H9 (cell line): Measurements from ENCODE around the gene TENM4. TPM values are rescaled to one million over a fixed set of nuclear protein-coding genes. Genes with fewer than 3 reads are reported as not detected.
A peak's percentile ranks its signal among the peaks of the same experiment; 100 is the strongest.

Experiments used
- DNase-seq: peaks from one replicate; pipeline ENCODE4 v3.0.0-alpha.2; 2017
- H2AFZ ChIP-seq: one replicate; pipeline ENCODE4 v1.6.1; 2013; ENCODE audit warnings: mild to moderate bottlenecking, low read length, control low read depth, moderate library complexity
- H2AK5ac ChIP-seq: 2 replicates; pipeline ENCODE4 v1.6.1; 2013; ENCODE audit warnings: low read length, control low read depth, mixed read lengths; ENCODE audit not compliant: insufficient read length
- H2BK120ac ChIP-seq: one replicate; pipeline ENCODE4 v1.6.1; 2013; ENCODE audit warnings: low read depth, mild to moderate bottlenecking, low read length, control low read depth, inconsistent platforms; ENCODE audit not compliant: poor library complexity, severe bottlenecking
- H2BK12ac ChIP-seq: 2 replicates; pipeline ENCODE4 v1.6.1; 2013; ENCODE audit warnings: low read length, control low read depth, mixed read lengths, low read depth; ENCODE audit not compliant: insufficient read length
- H2BK15ac ChIP-seq: 2 replicates; pipeline ENCODE4 v1.6.1; 2013; ENCODE audit warnings: low read depth, low read length, control low read depth
- H2BK20ac ChIP-seq: one replicate; pipeline ENCODE4 v1.6.1; 2013; ENCODE audit warnings: low read depth, mild to moderate bottlenecking, low read length, control low read depth, inconsistent platforms; ENCODE audit not compliant: poor library complexity, severe bottlenecking
- H2BK5ac ChIP-seq: 2 replicates; pipeline ENCODE4 v1.6.1; 2013; ENCODE audit warnings: low read length, control low read depth, mixed read lengths; ENCODE audit not compliant: insufficient read length
- H3K14ac ChIP-seq: 2 replicates; pipeline ENCODE4 v1.6.1; 2013; ENCODE audit warnings: low read length, control low read depth; ENCODE audit not compliant: insufficient read depth
- H3K18ac ChIP-seq: 2 replicates; pipeline ENCODE4 v1.6.1; 2013; ENCODE audit warnings: low read depth, mild to moderate bottlenecking, mixed read lengths, low read length, control low read depth; ENCODE audit not compliant: insufficient read length
- H3K23ac ChIP-seq: 2 replicates; pipeline ENCODE4 v1.6.1; 2013; ENCODE audit warnings: low read length, control low read depth, mixed read lengths, low read depth; ENCODE audit not compliant: insufficient read length
- H3K23me2 ChIP-seq: 2 replicates; pipeline ENCODE4 v1.6.1; 2013; ENCODE audit warnings: low read depth, mild to moderate bottlenecking, mixed read lengths, low read length, control low read depth; ENCODE audit not compliant: insufficient read length, poor library complexity, severe bottlenecking
- H3K27ac ChIP-seq: 2 replicates; pipeline ENCODE4 v1.5.1; 2013; ENCODE audit warnings: low read length, control low read depth, mixed read lengths, low read depth; ENCODE audit not compliant: insufficient read length
- H3K27me3 ChIP-seq: 2 replicates; pipeline ENCODE4 v1.6.1; 2013; ENCODE audit warnings: low read length, control low read depth, inconsistent platforms; ENCODE audit not compliant: insufficient read depth
- H3K4ac ChIP-seq: 2 replicates; pipeline ENCODE4 v1.6.1; 2013; ENCODE audit warnings: low read depth, mild to moderate bottlenecking, control low read depth, inconsistent platforms, low read length, moderate library complexity
- H3K4me1 ChIP-seq: 2 replicates; pipeline ENCODE4 v1.6.1; 2013; ENCODE audit warnings: low read length, control low read depth, inconsistent platforms; ENCODE audit not compliant: insufficient read depth
- H3K4me2 ChIP-seq: 2 replicates; pipeline ENCODE4 v1.6.1; 2013; ENCODE audit warnings: low read length, control low read depth, mixed read lengths; ENCODE audit not compliant: insufficient read length, insufficient read depth
- H3K56ac ChIP-seq: 2 replicates; pipeline ENCODE4 v1.6.1; 2013; ENCODE audit warnings: low read depth, mild to moderate bottlenecking, mixed read lengths, low read length, control low read depth; ENCODE audit not compliant: insufficient read length
- H3K79me1 ChIP-seq: 2 replicates; pipeline ENCODE4 v1.6.1; 2013; ENCODE audit warnings: low read depth, mild to moderate bottlenecking, moderate library complexity, low read length, control low read depth, inconsistent platforms; ENCODE audit not compliant: insufficient read depth, poor library complexity, severe bottlenecking
- H3K79me2 ChIP-seq: 2 replicates; pipeline ENCODE4 v1.6.1; 2013; ENCODE audit warnings: low read length, control low read depth, inconsistent platforms; ENCODE audit not compliant: insufficient read depth
- H3K9ac ChIP-seq: 2 replicates; pipeline ENCODE4 v1.6.1; 2013; ENCODE audit warnings: low read length, control low read depth, mixed read lengths; ENCODE audit not compliant: insufficient read length; ENCODE audit errors: extremely low read depth
- H3K9me3 ChIP-seq: one replicate; pipeline ENCODE4 v1.6.1; 2013; ENCODE audit warnings: low read depth, low read length, inconsistent platforms; ENCODE audit not compliant: control insufficient read depth
- H3T11ph ChIP-seq: one replicate; pipeline ENCODE4 v1.6.1; 2013; ENCODE audit warnings: mild to moderate bottlenecking, low read length, control low read depth, inconsistent platforms
- H4K20me1 ChIP-seq: one replicate; pipeline ENCODE4 v1.6.1; 2013; ENCODE audit not compliant: control insufficient read depth, insufficient read length, insufficient read depth
- H4K5ac ChIP-seq: 2 replicates; pipeline ENCODE4 v1.6.1; 2013; ENCODE audit warnings: low read depth, mild to moderate bottlenecking, mixed read lengths, low read length, control low read depth; ENCODE audit not compliant: insufficient read length
- H4K8ac ChIP-seq: replicated peaks from 2 replicates; pipeline ENCODE4 v1.6.1; 2013; ENCODE audit warnings: low read length, control low read depth, mixed read lengths, low read depth; ENCODE audit not compliant: insufficient read length
- H4K91ac ChIP-seq: 2 replicates; pipeline ENCODE4 v1.6.1; 2013; ENCODE audit warnings: low read depth, mild to moderate bottlenecking, moderate library complexity, mixed read lengths, low read length, control low read depth; ENCODE audit not compliant: insufficient read length
- H3K27ac Mint-ChIP-seq, 3 experiments: 2 replicates in 2 of 3; 3 replicates in 1 of 3; pipeline ENCODE4 v1.8.0; 2020 to 2021; ENCODE audit warnings: mixed read lengths in 3 of 3, mild to moderate bottlenecking in 1 of 3, moderate library complexity in 1 of 3
- H3K27me3 Mint-ChIP-seq: 2 replicates; pipeline ENCODE4 v1.8.0; 2021; ENCODE audit warnings: low read depth, mild to moderate bottlenecking, moderate library complexity, mixed read lengths
- H3K36me3 Mint-ChIP-seq, 3 experiments: 2 replicates in 2 of 3; 3 replicates in 1 of 3; pipeline ENCODE4 v1.8.0; 2020 to 2021; ENCODE audit warnings: low read depth in 3 of 3, mixed read lengths in 3 of 3; ENCODE audit not compliant: insufficient read depth in 1 of 3
- H3K4me1 Mint-ChIP-seq, 2 experiments: 2 replicates each; pipeline ENCODE4 v1.8.0; 2020; ENCODE audit warnings: mixed read lengths in 2 of 2
- H3K4me3 Mint-ChIP-seq, 2 experiments: 2 replicates in 1 of 2; 3 replicates in 1 of 2; pipeline ENCODE4 v1.8.0; 2020 to 2021; ENCODE audit warnings: mild to moderate bottlenecking in 2 of 2, mixed read lengths in 2 of 2, moderate library complexity in 1 of 2
- H3K9me3 Mint-ChIP-seq, 2 experiments: 2 replicates in 1 of 2; 3 replicates in 1 of 2; pipeline ENCODE4 v1.8.0; 2020; ENCODE audit warnings: mild to moderate bottlenecking in 2 of 2, mixed read lengths in 2 of 2, moderate library complexity in 1 of 2
- WGBS: extraction: QIAGEN DNeasy Blood & Tissue Kit; methylation state at CpG from one replicate; pipeline ENCODE4 v1.1.7; 2013; ENCODE audit warnings: missing lambda C conversion rate, low lambda C conversion rate, mixed read lengths; ENCODE audit not compliant: insufficient read length; ENCODE audit errors: extremely low coverage; 5-methylcytosine and 5-hydroxymethylcytosine counted together
- total RNA-seq: library from RNA; stranded (reverse); gene quantifications from 2 replicates; pipeline ENCODE4 v1.2.1, GENCODE V29; 2021
- TF ChIP-seq, protein P1 (sequence below): fragments of 200-600 bp; sonication (generic); conservative IDR thresholded peaks from 3 replicates; pipeline ENCODE4 v1.8.0; 2021; ENCODE audit warnings: antibody characterized with exemption, mild to moderate bottlenecking

Gene TENM4
- total RNA-seq, 1 experiment from 2014 or later, result 4.6 TPM

GRCh38 chr11:79352349-79352703, 88.5 kb downstream of the TENM4 start:
- no peaks in the 10 kb centered on the region for H3K79me2 ChIP-seq
- H3K9me3 Mint-ChIP-seq, result no peaks in the 10 kb centered on the region
- DNase-seq, result no peak
- H3K18ac ChIP-seq, result no peak overlapping the region
- no peak overlapping the region for H3K4me2 ChIP-seq
- no peak overlapping the region for H3K56ac ChIP-seq
- H3K4me1 Mint-ChIP-seq, result no peaks in the 10 kb centered on the region
- no CpG with 5 or more reads among the region's 5 CpGs for WGBS
- no peak overlapping the region for H2AFZ ChIP-seq
- H2BK20ac ChIP-seq, result no peak overlapping the region
- H3K27me3 Mint-ChIP-seq, result no peaks in the 10 kb centered on the region; the same call in 1 of the 2 replicates
- H4K8ac ChIP-seq, result no peak overlapping the region
- no peak overlapping the region for H2BK12ac ChIP-seq
- no peaks in the 10 kb centered on the region for H3K36me3 Mint-ChIP-seq
- no peak overlapping the region for H2BK120ac ChIP-seq
- H3K27me3 ChIP-seq, result no peaks in the 10 kb centered on the region
- H3K9ac ChIP-seq, result no peak overlapping the region
- no peak overlapping the region for H3T11ph ChIP-seq
- H4K5ac ChIP-seq, result no peak overlapping the region
- no peaks in the 10 kb centered on the region for H3K4me1 ChIP-seq
- H3K27ac ChIP-seq, result no peak overlapping the region
- TF ChIP-seq, protein P1, sequence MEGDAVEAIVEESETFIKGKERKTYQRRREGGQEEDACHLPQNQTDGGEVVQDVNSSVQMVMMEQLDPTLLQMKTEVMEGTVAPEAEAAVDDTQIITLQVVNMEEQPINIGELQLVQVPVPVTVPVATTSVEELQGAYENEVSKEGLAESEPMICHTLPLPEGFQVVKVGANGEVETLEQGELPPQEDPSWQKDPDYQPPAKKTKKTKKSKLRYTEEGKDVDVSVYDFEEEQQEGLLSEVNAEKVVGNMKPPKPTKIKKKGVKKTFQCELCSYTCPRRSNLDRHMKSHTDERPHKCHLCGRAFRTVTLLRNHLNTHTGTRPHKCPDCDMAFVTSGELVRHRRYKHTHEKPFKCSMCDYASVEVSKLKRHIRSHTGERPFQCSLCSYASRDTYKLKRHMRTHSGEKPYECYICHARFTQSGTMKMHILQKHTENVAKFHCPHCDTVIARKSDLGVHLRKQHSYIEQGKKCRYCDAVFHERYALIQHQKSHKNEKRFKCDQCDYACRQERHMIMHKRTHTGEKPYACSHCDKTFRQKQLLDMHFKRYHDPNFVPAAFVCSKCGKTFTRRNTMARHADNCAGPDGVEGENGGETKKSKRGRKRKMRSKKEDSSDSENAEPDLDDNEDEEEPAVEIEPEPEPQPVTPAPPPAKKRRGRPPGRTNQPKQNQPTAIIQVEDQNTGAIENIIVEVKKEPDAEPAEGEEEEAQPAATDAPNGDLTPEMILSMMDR, result no peak
- no peak overlapping the region for H4K91ac ChIP-seq
- H3K9me3 ChIP-seq, result no peaks in the 10 kb centered on the region
- H3K23me2 ChIP-seq, result no peaks in the 10 kb centered on the region
- no peak overlapping the region for H2BK5ac ChIP-seq
- peak overlapping the region; percentile 28 for H3K14ac ChIP-seq
- no peak overlapping the region for H3K4ac ChIP-seq
- no peaks in the 10 kb centered on the region for H3K79me1 ChIP-seq
- H3K23ac ChIP-seq, result no peak overlapping the region
- H2BK15ac ChIP-seq, result no peak overlapping the region
- no peaks in the 10 kb centered on the region for H4K20me1 ChIP-seq
- no peak overlapping the region for H3K4me3 Mint-ChIP-seq
- no peak overlapping the region; a peak in 1 of 7 replicates for H3K27ac Mint-ChIP-seq
- H2AK5ac ChIP-seq, result no peak overlapping the region
